ENCODE results near the gene KRT24.

DNA sequence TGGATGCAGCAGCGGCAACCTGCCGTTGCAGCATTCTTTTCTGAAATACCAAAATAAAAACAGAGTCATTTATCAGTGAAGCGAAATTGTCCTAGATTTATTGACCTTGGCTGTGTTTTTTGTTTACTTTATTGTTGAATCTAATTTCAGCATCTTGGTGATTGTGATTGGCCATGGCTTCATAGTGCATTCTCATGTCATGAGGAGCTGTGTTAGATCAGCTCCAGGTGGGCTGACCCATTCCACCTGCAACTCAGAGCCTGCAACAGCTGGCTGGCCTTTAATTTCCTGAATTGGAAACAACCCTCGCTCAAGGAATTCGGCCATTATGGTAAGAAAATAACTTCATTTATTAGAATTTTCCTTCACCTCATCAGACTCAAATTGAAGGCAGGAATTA, 16.4 kb downstream of the KRT24 start:
- TF ChIP-seq EZH2 (IDR thresholded peaks at IDR 0.05; ENCODE audit: borderline replicate concordance, low read depth, low read length, poor library complexity, severe bottlenecking): no peak
- TF ChIP-seq, protein P1, sequence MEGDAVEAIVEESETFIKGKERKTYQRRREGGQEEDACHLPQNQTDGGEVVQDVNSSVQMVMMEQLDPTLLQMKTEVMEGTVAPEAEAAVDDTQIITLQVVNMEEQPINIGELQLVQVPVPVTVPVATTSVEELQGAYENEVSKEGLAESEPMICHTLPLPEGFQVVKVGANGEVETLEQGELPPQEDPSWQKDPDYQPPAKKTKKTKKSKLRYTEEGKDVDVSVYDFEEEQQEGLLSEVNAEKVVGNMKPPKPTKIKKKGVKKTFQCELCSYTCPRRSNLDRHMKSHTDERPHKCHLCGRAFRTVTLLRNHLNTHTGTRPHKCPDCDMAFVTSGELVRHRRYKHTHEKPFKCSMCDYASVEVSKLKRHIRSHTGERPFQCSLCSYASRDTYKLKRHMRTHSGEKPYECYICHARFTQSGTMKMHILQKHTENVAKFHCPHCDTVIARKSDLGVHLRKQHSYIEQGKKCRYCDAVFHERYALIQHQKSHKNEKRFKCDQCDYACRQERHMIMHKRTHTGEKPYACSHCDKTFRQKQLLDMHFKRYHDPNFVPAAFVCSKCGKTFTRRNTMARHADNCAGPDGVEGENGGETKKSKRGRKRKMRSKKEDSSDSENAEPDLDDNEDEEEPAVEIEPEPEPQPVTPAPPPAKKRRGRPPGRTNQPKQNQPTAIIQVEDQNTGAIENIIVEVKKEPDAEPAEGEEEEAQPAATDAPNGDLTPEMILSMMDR (conservative IDR thresholded peaks at IDR 0.05; ENCODE audit: low read depth, low read length): no peak

All from A673 (cell line).